H1 (cell line): ENCODE data around the gene NSD2. TPM values are rescaled to one million over a fixed set of nuclear protein-coding genes. Genes with fewer than 3 reads are reported as not detected.

Source experiments
- ASH2L ChIP-seq: fragments of 200-600, 300-600 bp; sonication (generic); IDR thresholded peaks from one replicate; pipeline ENCODE4 v1.7.1; 2017; ENCODE audit warnings: low read length
- BACH1 ChIP-seq: IDR thresholded peaks from 2 replicates; pipeline ENCODE4 v1.6.1; 2012; ENCODE audit warnings: low read length, improper control_type of control experiment
- CEBPB ChIP-seq: IDR thresholded peaks from 2 replicates; pipeline ENCODE4 v1.6.1; 2012; ENCODE audit warnings: low read depth, low read length
- CHD1 ChIP-seq: IDR thresholded peaks from 2 replicates; pipeline ENCODE4 v1.6.1; 2012; ENCODE audit warnings: low read depth, low read length, improper control_type of control experiment
- CTBP2 ChIP-seq: IDR thresholded peaks from 2 replicates; pipeline ENCODE4 v1.7.0; 2011; ENCODE audit warnings: borderline replicate concordance, mild to moderate bottlenecking, moderate library complexity, mixed read lengths, low read length; ENCODE audit not compliant: insufficient read depth, insufficient read length
- GABPA ChIP-seq: IDR thresholded peaks from 2 replicates; pipeline ENCODE4 v1.6.1; 2011; ENCODE audit warnings: mild to moderate bottlenecking, low read length, moderate library complexity, borderline replicate concordance; ENCODE audit not compliant: insufficient read depth
- GTF2F1 ChIP-seq: IDR thresholded peaks from 2 replicates; pipeline ENCODE4 v1.6.1; 2012; ENCODE audit warnings: low read depth, low read length, improper control_type of control experiment, borderline replicate concordance
- HDAC2 ChIP-seq, 2 experiments: fragments of 300-600 bp in 1 of 2; sonication (generic) in 1 of 2; IDR thresholded peaks; 2 replicates each; pipeline ENCODE4 v1.6.1; 2011 to 2012; ENCODE audit warnings: low read depth in 2 of 2, low read length in 2 of 2, mild to moderate bottlenecking in 2 of 2, moderate library complexity in 2 of 2, borderline replicate concordance in 1 of 2, inconsistent platforms in 1 of 2
- JUN ChIP-seq: IDR thresholded peaks from 2 replicates; pipeline ENCODE4 v1.6.1; 2011; ENCODE audit warnings: low read depth, mild to moderate bottlenecking, improper control_type of control experiment, low read length
- KDM1A ChIP-seq: fragments of 200-600, 300-600 bp; sonication (generic); IDR thresholded peaks from 2 replicates; pipeline ENCODE4 v1.7.1; 2016; ENCODE audit warnings: mild to moderate bottlenecking, low read length, borderline replicate concordance
- KDM5A ChIP-seq: fragments of 200-600 bp; IDR thresholded peaks from 2 replicates; pipeline ENCODE4 v1.7.1; 2012; ENCODE audit warnings: mild to moderate bottlenecking, low read length, inconsistent platforms, mixed read lengths
- PHF8 ChIP-seq: fragments of 200-600 bp; sonication (generic); conservative IDR thresholded peaks from 2 replicates; pipeline ENCODE4 v1.7.1; 2012; ENCODE audit warnings: low read depth, mild to moderate bottlenecking, inconsistent platforms, low read length, moderate library complexity
- POLR2A ChIP-seq, 2 experiments: IDR thresholded peaks; 1 replicate in 1 of 2; 2 replicates in 1 of 2; pipeline ENCODE4 v1.6.1; 2011; ENCODE audit warnings: low read depth in 2 of 2, low read length in 2 of 2, mild to moderate bottlenecking in 2 of 2; ENCODE audit errors: control extremely low read depth in 1 of 2
- RBBP5 ChIP-seq: IDR thresholded peaks from 2 replicates; pipeline ENCODE4 v1.7.1; 2012; ENCODE audit warnings: low read depth, mild to moderate bottlenecking, inconsistent platforms, low read length, moderate library complexity, borderline replicate concordance
- SIRT6 ChIP-seq: IDR thresholded peaks from one replicate; pipeline ENCODE4 v1.7.1; 2012; ENCODE audit warnings: low read length, inconsistent platforms
- SP4 ChIP-seq: IDR thresholded peaks from 2 replicates; pipeline ENCODE4 v1.6.1; 2012; ENCODE audit warnings: low read length, inconsistent platforms
- USF2 ChIP-seq: IDR thresholded peaks from 2 replicates; pipeline ENCODE4 v1.6.1; 2011; ENCODE audit warnings: low read length, improper control_type of control experiment
- YY1 ChIP-seq: IDR thresholded peaks from 2 replicates; pipeline ENCODE4 v1.6.1; 2011; ENCODE audit warnings: low read depth, mild to moderate bottlenecking, low read length
- polyA plus RNA-seq, 7 experiments: library from polyadenylated mRNA; depleted of rRNA in 3 of 7; stranded (reverse) in 5 of 7; unstranded in 2 of 7; fragments of >200 nt in 5 of 7; fragments of 200-250 nt in 2 of 7; gene quantifications; 1 replicate in 5 of 7; 2 replicates in 1 of 7; 4 replicates in 1 of 7; pipeline versions ENCODE4 v1.2.1 to v1.2.3, GENCODE V29; 2011 to 2013; ENCODE audit warnings: missing spikeins in 2 of 7, mixed read lengths in 2 of 7
- total RNA-seq: library from RNA; stranded (reverse); fragmentation: NEBNext Ultra II Directional; extraction: Animal tissue kit (Norgen Biotek cat#: 25700); gene quantifications from 2 replicates; pipeline ENCODE4 v1.2.1, GENCODE V29; 2021

The NSD2 gene
- total and polyA plus RNA-seq, 2 of the 8 experiments (the other 6 are each of a cell fraction or from before 2014, with no cell fraction given), result 26.7 to 129 TPM

GRCh38 chr4:1870578-1871443 is at the start of gene NSD2 (continued):
- TF ChIP-seq RBBP5 (peak; percentile 57; the same call in 1 of the 2 replicates), YY1 (no peak), GTF2F1 (no peak), JUN (no peak), HDAC2 (IDR thresholded peaks at IDR 0.05; ENCODE audit: borderline replicate concordance in 1 of 2, low read depth in 2 of 2, low read length in 2 of 2) (peak in 1 of 2 experiments; percentile 84; a peak in 1 of 4 replicates), KDM5A (no peak), POLR2A (IDR thresholded peaks at IDR 0.05; ENCODE audit: control extremely low read depth in 1 of 2, low read depth in 2 of 2, low read length in 2 of 2) (peak in 1 of 2 experiments; percentile 75; a peak in 2 of 3 replicates), ASH2L (peak; percentile 81), BACH1 (peak; percentile 61; the same call in 1 of the 2 replicates), CTBP2 (no peak), KDM1A (peak; percentile 53), SP4 (no peak), CHD1 (no peak), GABPA (no peak), PHF8 (peak; percentile 84), CEBPB (no peak), USF2 (no peak), SIRT6 (no peak)
